CD14-positive monocyte (primary cell): ENCODE results near the gene KCNE4. TPM values are rescaled to one million over a fixed set of nuclear protein-coding genes. Genes with fewer than 3 reads are reported as not detected.

Source experiments
- DNase-seq, 3 donors: peaks; one replicate each; pipeline ENCODE4 v3.0.0-alpha.2; 2011 to 2022
- H2AFZ ChIP-seq: 2 replicates; pipeline ENCODE4 v1.6.0; 2012; ENCODE audit warnings: mild to moderate bottlenecking, low read depth, low read length, inconsistent platforms; ENCODE audit not compliant: insufficient read depth, poor library complexity, severe bottlenecking
- H3K27ac ChIP-seq, 2 donors: 1 replicate in 1 of 2; 2 replicates in 1 of 2; pipeline ENCODE4 v1.5.1; 2012 to 2013; ENCODE audit warnings: low read length in 2 of 2, control low read depth in 1 of 2, inconsistent platforms in 1 of 2, low read depth in 1 of 2, mild to moderate bottlenecking in 1 of 2
- H3K27me3 ChIP-seq, 2 donors: one replicate each; pipeline versions ENCODE4 v1.6.0 to v1.6.1; 2011 to 2013; ENCODE audit warnings: low read length in 2 of 2; ENCODE audit not compliant: control insufficient read depth in 2 of 2, insufficient read depth in 2 of 2
- H3K36me3 ChIP-seq, 2 donors: replicated peaks in 1 of 2; 1 replicate in 1 of 2; 2 replicates in 1 of 2; pipeline versions ENCODE4 v1.5.1 to v1.6.1; 2012 to 2013; ENCODE audit warnings: low read length in 2 of 2, control low read depth in 1 of 2, inconsistent platforms in 1 of 2, mild to moderate bottlenecking in 1 of 2; ENCODE audit not compliant: insufficient read depth in 2 of 2, control insufficient read depth in 1 of 2
- H3K4me1 ChIP-seq, 2 donors: 1 replicate in 1 of 2; 2 replicates in 1 of 2; pipeline versions ENCODE4 v1.5.1 to v1.6.1; 2012 to 2013; ENCODE audit warnings: low read length in 2 of 2, control low read depth in 1 of 2, inconsistent platforms in 1 of 2, mild to moderate bottlenecking in 1 of 2, moderate library complexity in 1 of 2; ENCODE audit not compliant: insufficient read depth in 2 of 2, control insufficient read depth in 1 of 2
- H3K4me2 ChIP-seq: replicated peaks from 2 replicates; pipeline ENCODE3; 2012; ENCODE audit warnings: low read length, moderate library complexity, mild to moderate bottlenecking; ENCODE audit not compliant: poor library complexity, severe bottlenecking; ENCODE audit errors: extremely low read depth
- H3K4me3 ChIP-seq, 3 experiments: fragments of 200-600 bp in 1 of 3; sonication (generic) in 1 of 3; replicated peaks in 1 of 3; 1 replicate in 2 of 3; 2 replicates in 1 of 3; pipeline ENCODE4 v1.5.1; 2011 to 2013; ENCODE audit warnings: low read length in 3 of 3, mild to moderate bottlenecking in 3 of 3, control low read depth in 2 of 3, low read depth in 2 of 3, inconsistent platforms in 1 of 3, moderate library complexity in 1 of 3
- H3K79me2 ChIP-seq: 2 replicates; pipeline ENCODE4 v1.6.0; 2012; ENCODE audit warnings: mild to moderate bottlenecking, control low read depth, inconsistent platforms, low read length, moderate library complexity; ENCODE audit not compliant: insufficient read depth
- H3K9ac ChIP-seq: 2 replicates; pipeline ENCODE4 v1.6.0; 2017; ENCODE audit warnings: low read length, mild to moderate bottlenecking; ENCODE audit not compliant: insufficient read depth, poor library complexity, severe bottlenecking
- H3K9me3 ChIP-seq, 2 donors: replicated peaks in 1 of 2; 1 replicate in 1 of 2; 2 replicates in 1 of 2; pipeline versions ENCODE4 v1.5.1 to v1.6.1; 2012 to 2013; ENCODE audit warnings: low read length in 2 of 2, control low read depth in 1 of 2; ENCODE audit not compliant: control insufficient read depth in 1 of 2, insufficient read depth in 1 of 2
- H4K20me1 ChIP-seq: 2 replicates; pipeline ENCODE4 v1.6.0; 2012; ENCODE audit warnings: mild to moderate bottlenecking, low read length, control low read depth, moderate library complexity; ENCODE audit not compliant: insufficient read depth
- H3K27ac Mint-ChIP-seq, 7 donors: one replicate each; pipeline ENCODE4 v1.8.0; 2020; ENCODE audit warnings: mild to moderate bottlenecking in 7 of 7, mixed read lengths in 7 of 7, moderate library complexity in 6 of 7, inconsistent platforms in 2 of 7
- H3K27me3 Mint-ChIP-seq, 3 donors: one replicate each; pipeline ENCODE4 v1.8.0; 2021 to 2022; ENCODE audit warnings: low read depth in 3 of 3, mild to moderate bottlenecking in 3 of 3, mixed read lengths in 3 of 3, moderate library complexity in 3 of 3, inconsistent platforms in 1 of 3
- H3K36me3 Mint-ChIP-seq, 2 donors: one replicate each; pipeline ENCODE4 v1.8.0; 2020; ENCODE audit warnings: mixed read lengths in 2 of 2, inconsistent platforms in 1 of 2, mild to moderate bottlenecking in 1 of 2
- H3K4me1 Mint-ChIP-seq: one replicate; pipeline ENCODE4 v1.8.0; 2020; ENCODE audit warnings: mild to moderate bottlenecking, mixed read lengths
- H3K4me3 Mint-ChIP-seq, 2 donors: one replicate each; pipeline ENCODE4 v1.8.0; 2020; ENCODE audit warnings: mild to moderate bottlenecking in 2 of 2, mixed read lengths in 2 of 2, moderate library complexity in 1 of 2
- H3K9me3 Mint-ChIP-seq, 7 donors: one replicate each; pipeline ENCODE4 v1.8.0; 2020 to 2022; ENCODE audit warnings: mixed read lengths in 7 of 7, mild to moderate bottlenecking in 6 of 7, moderate library complexity in 6 of 7, inconsistent platforms in 2 of 7
- WGBS: methylation state at CpG from one replicate; pipeline ENCODE4 v1.1.5; 2013; ENCODE audit warnings: missing lambda C conversion rate; ENCODE audit not compliant: insufficient coverage; 5-methylcytosine and 5-hydroxymethylcytosine counted together
- intact Hi-C, 2 donors: fragments of 100-400 bp; cut with micrococcal nuclease; formaldehyde crosslinking; loops; one replicate each; pipeline versions ENCODE4 v1.15.0 to v1.15.1; 2023
- polyA plus RNA-seq, 3 donors: library from polyadenylated mRNA; depleted of rRNA in 1 of 3; unstranded in 2 of 3; stranded (reverse) in 1 of 3; fragments of 300-500 nt in 2 of 3; fragments of >200 nt in 1 of 3; fragmentation: Illumina TruSeq in 2 of 3; gene quantifications; 1 replicate in 2 of 3; 2 replicates in 1 of 3; pipeline ENCODE4 v1.2.3, GENCODE V29; 2012 to 2021
- TF ChIP-seq, protein P1 (sequence below): fragments of 200-600 bp; IDR thresholded peaks from one replicate; pipeline ENCODE4 v1.8.0; 2022; ENCODE audit warnings: antibody characterized with exemption, mild to moderate bottlenecking

KCNE4 gene
- polyA plus RNA-seq, 3 donors: not detected

DNA sequence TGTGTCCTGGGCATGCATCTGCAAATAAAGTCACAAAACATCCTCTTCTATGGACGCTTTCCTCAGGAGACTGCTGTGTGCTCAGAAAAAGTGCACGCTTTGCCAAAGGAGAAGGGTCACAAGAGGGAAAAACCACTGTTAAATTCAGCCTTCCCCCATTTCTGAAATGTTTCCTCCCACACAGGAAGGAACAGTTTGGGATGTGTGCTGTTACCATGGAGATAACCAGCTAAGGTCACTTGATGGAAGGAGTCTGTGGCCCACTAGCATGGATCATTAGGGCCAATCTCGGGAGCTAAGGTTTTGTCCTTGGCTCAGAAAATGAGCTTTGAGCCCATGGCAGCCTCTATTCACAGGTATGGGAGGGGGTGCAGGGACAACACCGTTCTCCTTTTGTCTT lies 5.6 kb downstream of the KCNE4 start:
- H3K27ac ChIP-seq: no peak overlapping the region
- Mint-ChIP-seq H3K36me3 (no peaks in the 10 kb centered on the region), H3K4me3 (no peak overlapping the region), H3K27ac (no peak overlapping the region), H3K27me3 (peaks cover under 1 to 14% (median 1%) of the 10 kb centered on the region in 3 donors), H3K4me1 (peaks cover 10% of the 10 kb centered on the region), H3K9me3 (peaks cover 0 to 2% (median 0%) of the 10 kb centered on the region in 7 donors)
- WGBS: 100% methylated on average over 1 of the region's 4 CpGs
- no peak for DNase-seq
- no peak overlapping the region for H2AFZ ChIP-seq
- H3K79me2 ChIP-seq: no peaks in the 10 kb centered on the region
- TF ChIP-seq, protein P1, sequence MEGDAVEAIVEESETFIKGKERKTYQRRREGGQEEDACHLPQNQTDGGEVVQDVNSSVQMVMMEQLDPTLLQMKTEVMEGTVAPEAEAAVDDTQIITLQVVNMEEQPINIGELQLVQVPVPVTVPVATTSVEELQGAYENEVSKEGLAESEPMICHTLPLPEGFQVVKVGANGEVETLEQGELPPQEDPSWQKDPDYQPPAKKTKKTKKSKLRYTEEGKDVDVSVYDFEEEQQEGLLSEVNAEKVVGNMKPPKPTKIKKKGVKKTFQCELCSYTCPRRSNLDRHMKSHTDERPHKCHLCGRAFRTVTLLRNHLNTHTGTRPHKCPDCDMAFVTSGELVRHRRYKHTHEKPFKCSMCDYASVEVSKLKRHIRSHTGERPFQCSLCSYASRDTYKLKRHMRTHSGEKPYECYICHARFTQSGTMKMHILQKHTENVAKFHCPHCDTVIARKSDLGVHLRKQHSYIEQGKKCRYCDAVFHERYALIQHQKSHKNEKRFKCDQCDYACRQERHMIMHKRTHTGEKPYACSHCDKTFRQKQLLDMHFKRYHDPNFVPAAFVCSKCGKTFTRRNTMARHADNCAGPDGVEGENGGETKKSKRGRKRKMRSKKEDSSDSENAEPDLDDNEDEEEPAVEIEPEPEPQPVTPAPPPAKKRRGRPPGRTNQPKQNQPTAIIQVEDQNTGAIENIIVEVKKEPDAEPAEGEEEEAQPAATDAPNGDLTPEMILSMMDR: no peak
- H3K27me3 ChIP-seq: no peaks in the 10 kb centered on the region
- H3K9me3 ChIP-seq: no peaks in the 10 kb centered on the region
- no peak overlapping the region for H3K4me3 ChIP-seq
- no peak overlapping the region for H3K9ac ChIP-seq
- no peaks in the 10 kb centered on the region for H4K20me1 ChIP-seq
- intact Hi-C loops: no loop called here
- H3K36me3 ChIP-seq: no peaks in the 10 kb centered on the region
- H3K4me1 ChIP-seq: peaks cover 0 to 4% of the 10 kb centered on the region in 2 donors
- no peak overlapping the region for H3K4me2 ChIP-seq

GRCh38 chr2:223058952-223059716 lies 7.1 kb downstream of the KCNE4 start:
- Mint-ChIP-seq H3K27ac (no peak overlapping the region), H3K36me3 (no peaks in the 10 kb centered on the region), H3K4me3 (no peak overlapping the region), H3K4me1 (peaks cover 4% of the 10 kb centered on the region), H3K27me3 (peaks cover 0 to 14% (median 2%) of the 10 kb centered on the region in 3 donors), H3K9me3 (peaks cover 0 to 2% (median 0%) of the 10 kb centered on the region in 7 donors)
- Histone ChIP-seq H3K4me3 (no peak overlapping the region), H3K36me3 (no peaks in the 10 kb centered on the region), H3K27me3 (no peaks in the 10 kb centered on the region), H3K4me2 (no peak overlapping the region), H2AFZ (no peak overlapping the region), H3K27ac (no peak overlapping the region), H4K20me1 (no peaks in the 10 kb centered on the region), H3K79me2 (no peaks in the 10 kb centered on the region), H3K9me3 (no peaks in the 10 kb centered on the region), H3K4me1 (peaks cover 0 to 1% of the 10 kb centered on the region in 2 donors), H3K9ac (no peak overlapping the region)
- intact Hi-C loops: no loop called here
- no CpG with 5 or more reads among the region's 2 CpGs for WGBS
- TF ChIP-seq, protein P1: no peak
- DNase-seq: no peak
